GM19372 (cell line): ENCODE data around the gene UBE2K.
"Not testable (repeated sequence)": the region's sequence is repeated elsewhere in the genome, so short reads cannot be mapped to it uniquely, and the experiment has no call there.

ENCODE experiments used
- ATAC-seq: cut with Tn5 transposase; IDR thresholded peaks from one replicate; pipeline ENCODE4 v1.9.1; 2021; ENCODE audit warnings: mild to moderate bottlenecking, low read depth, moderate library complexity; ENCODE audit not compliant: unreplicated experiment

Gene UBE2K

GRCh38 chr4:39785083-39785482, 87.1 kb downstream of the UBE2K start:
- no peak for ATAC-seq

DNA sequence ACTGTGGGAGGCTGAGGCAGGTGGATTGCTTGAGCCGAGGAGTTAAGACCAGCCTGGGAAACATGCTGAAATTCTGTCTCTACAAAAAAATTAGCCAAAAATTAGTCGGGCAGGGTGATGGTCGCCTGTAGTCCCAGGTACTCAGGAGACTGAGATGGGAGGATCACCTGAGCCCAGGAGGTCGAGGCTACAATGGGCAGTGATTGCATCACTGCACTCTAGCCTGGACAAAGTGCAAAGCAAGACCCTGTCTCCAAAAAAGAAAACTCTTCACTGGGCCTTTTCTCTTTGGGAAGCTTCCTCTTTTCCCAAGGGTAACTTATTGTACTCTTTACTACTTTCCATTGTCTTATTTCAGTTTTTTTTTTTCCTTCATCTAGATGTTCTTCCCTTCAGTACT, 88.9 kb downstream of the UBE2K start:
- ATAC-seq, result no peak

DNA sequence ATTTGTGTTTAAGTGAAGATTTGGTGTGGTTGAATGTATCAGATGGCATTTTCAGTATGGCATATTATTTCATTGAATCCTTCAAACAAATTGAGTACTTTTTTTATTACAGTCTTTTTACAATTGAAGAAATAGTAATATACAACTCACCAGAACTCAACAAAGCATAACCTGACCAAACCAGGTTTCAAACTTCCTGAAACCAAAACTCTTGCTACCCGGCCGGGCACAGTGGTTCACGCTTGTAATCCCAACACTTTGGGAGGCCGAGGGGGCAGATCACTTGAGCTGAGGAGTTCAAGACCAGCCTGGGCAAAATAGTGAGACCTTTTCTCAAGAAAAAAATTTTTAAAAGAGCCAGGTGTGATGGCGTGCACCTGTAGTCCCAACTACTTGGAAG, 94.2 kb downstream of the UBE2K start:
- no peak for ATAC-seq

DNA sequence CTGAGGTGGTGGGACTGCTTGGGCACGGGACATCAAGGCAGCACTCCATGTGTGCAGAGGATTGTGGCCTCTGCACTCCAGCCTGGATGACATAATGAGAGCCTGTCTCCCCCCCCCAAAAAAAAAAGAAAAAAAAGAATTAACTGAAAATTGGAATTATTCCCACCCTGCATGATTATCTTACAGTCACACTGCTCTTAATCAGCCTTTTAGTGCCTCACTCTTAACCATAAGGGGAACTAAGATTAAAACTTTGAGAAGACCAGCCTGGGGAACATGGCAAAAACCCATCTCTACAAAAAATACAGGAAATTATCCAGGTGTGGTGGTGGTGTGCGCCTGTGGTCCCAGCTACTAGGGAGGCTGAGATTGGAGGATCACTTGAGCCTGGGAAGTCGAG, 94.6 kb downstream of the UBE2K start:
- no peak for ATAC-seq

DNA sequence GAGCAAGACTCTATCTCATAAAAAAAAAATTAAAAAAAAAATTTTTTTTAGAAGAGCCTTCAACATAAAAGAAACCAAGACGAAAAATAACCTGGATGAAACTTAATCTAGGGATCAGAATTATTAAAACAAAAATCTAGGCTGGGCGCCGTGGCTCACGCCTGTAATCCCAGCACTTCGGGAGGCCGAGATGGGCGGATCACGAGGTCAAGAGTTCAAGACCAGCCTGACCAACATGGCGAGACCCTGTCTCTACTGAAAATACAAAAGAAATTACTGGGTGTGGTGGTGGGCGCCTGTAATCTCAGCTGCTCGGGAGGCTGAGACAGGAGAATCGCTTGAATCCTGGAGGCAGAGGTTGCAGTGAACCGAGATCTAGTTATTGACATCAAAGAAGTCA, 95.0 kb downstream of the UBE2K start:
- ATAC-seq, result not testable (repeated sequence)

GRCh38 chr4:39802005-39802404, 104.1 kb downstream of the UBE2K start:
- ATAC-seq, result no peak

- no peak for ATAC-seq
Measured at GRCh38 chr4:39808231-39808749, 110.4 kb downstream of the UBE2K start.

DNA sequence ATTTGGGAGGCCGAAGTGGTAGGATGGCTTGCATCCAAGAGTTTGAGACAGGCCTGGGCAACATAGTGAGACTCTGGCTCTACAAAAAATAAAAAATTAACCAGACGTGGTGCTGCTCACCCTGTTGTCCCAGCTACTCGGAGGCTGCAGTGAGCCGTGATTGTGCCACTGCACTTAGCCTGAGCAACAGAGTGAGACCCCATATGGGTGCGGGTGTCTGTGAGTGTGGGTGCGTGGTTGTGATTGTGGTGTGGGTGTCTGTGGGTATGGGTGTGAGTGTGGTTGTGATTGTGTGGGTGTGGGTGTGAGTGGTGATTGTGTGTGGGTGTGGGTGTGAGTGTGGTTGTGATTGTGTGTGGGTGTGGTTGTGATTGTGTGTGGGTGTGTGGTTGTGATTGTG, 114.6 kb downstream of the UBE2K start:
- ATAC-seq, result no peak

DNA sequence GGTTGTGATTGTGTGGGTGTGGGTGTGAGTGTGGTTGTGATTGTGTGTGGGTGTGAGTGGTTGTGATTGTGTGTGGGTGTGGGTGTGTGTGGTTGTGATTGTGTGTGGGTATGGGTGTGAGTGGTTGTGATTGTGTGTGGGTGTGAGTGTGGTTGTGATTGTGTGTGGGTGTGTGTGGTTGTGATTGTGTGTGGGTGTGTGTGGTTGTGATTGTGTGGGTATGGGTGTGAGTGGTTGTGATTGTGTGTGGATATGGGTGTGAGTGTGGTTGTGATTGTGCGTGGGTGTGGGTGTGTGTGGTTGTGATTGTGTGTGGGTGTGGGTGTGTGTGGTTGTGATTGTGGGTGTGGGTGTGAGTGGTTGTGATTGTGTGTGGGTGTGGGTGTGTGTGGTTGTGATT, 115.1 kb downstream of the UBE2K start:
- ATAC-seq, result not testable (repeated sequence)

GRCh38 chr4:39813761-39814160, 115.8 kb downstream of the UBE2K start:
- not testable (repeated sequence) for ATAC-seq

- no peak for ATAC-seq
Measured at GRCh38 chr4:39814403-39815185, 116.7 kb downstream of the UBE2K start.

- no peak for ATAC-seq
Measured at GRCh38 chr4:39818646-39819045, 120.7 kb downstream of the UBE2K start.

GRCh38 chr4:39820186-39820585, 122.2 kb downstream of the UBE2K start:
- no peak for ATAC-seq

DNA sequence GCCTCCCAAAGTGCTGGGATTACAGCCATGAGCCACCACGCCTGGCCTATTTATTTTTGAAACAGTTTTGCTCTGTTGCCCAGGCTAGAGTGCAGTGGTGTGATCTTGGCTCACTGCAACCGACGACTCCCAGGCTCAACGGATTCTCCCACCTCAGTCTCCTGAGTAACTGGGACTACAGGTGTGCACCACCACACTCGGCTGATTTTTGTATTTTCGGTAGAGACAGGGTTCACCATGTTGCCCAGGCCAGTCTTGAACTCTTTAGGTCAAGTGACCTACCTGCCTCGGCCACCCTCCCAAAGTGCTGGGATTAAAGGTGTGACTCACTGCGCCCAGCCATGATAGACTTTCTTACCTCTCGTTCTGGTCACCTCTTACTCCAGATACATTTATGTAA, 124.0 kb downstream of the UBE2K start:
- ATAC-seq, result no peak

DNA sequence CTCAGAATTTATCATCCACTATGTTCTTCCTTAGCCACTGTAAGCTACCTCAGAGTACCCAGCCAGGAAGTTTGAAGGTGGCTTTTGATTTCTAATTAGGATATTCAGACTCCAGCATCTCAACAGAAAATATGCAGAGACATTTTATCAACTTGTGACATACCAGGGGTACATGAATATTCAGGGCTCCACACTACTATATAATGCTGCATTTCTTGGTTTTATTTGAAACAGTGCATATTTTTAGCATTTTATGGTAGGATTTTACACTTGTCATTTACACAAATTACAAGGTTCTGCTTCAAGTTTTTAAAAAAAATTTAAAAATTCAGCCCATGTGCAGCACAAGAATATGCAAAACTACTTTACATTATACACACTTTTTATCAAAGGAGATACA, 124.7 kb downstream of the UBE2K start:
- ATAC-seq, result no peak

DNA sequence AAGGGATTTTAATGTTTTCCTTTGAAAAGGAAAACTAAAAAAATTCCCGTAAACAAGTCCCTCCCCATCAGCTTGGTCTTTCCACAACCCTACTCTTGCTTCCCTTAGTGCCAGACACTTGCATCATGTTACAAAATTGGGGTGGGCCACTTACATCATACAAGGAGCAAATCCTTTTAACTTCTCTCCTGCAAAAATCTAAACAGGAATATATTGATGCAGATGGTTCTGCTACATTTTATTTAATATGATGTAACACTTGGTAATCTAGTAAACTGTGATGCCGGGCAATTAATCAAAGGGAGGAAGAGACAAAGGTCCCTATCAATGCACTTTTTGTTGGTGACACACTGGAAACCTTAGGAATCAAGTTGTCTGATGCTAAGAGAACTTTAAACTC, 125.3 kb downstream of the UBE2K start:
- no peak for ATAC-seq

DNA sequence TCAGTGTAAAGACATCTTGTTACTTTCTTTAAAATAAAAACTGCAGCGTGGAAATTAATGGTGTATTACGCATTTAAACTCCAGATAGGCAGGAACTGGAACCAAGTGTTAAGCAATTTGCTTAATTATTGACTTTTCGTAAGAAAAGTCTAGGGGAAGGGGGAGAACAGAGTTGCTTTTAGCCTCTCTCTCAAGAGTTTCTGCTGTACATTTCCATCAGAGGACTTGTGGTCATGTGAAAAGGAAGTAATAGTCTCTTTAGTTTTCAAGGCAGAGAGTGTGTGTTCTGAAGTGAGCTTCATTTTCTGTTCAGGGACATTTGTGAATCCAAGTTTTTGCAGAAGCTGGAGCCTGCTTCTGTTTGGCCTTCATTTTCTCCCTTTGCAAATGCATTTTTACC, 127.2 kb downstream of the UBE2K start:
- no peak for ATAC-seq

DNA sequence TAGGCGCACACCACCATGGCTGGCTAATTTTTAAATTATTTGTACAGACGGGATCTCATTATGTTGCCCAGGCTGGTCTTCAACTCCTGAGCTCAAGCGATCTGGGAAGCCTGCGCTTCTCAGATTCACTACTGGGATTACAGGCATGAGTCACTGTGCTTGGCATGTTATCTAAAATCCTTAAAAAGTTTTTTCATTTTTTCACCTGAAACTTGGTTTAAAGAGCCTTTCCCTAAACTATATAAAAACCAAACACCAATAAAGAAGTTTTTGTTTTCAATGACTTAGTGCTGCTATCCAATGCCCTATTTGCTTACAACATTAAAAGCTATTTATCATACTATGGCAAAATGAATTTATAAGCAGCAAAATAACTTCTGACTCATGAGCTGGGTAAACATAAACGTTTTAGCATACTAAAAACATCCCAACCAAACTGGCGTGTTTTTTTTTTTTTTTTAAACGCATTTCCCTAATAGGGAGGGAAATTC, 127.8 kb downstream of the UBE2K start:
- no peak for ATAC-seq
